D721Med (cell line): ENCODE measurements around the gene LPP.
"Not testable (repeated sequence)": the region's sequence is repeated elsewhere in the genome, so short reads cannot be mapped to it uniquely, and the experiment has no call there.

Source experiments
- DNase-seq: peaks from one replicate; pipeline ENCODE4 v3.0.0; 2011; ENCODE audit warnings: low spot score; ENCODE audit not compliant: insufficient read length
- FAIRE-seq: peaks from 2 replicates; lab custom pipeline; 2011; peaks lifted over from hg19 to GRCh38; lab: Jason Lieb, UNC
- TF ChIP-seq, protein P1 (sequence below): IDR thresholded peaks from 2 replicates; pipeline ENCODE4 v1.5.1; 2012; ENCODE audit warnings: mild to moderate bottlenecking, control low read depth; ENCODE audit not compliant: insufficient read depth; ENCODE audit errors: missing control alignments

LPP gene

DNA sequence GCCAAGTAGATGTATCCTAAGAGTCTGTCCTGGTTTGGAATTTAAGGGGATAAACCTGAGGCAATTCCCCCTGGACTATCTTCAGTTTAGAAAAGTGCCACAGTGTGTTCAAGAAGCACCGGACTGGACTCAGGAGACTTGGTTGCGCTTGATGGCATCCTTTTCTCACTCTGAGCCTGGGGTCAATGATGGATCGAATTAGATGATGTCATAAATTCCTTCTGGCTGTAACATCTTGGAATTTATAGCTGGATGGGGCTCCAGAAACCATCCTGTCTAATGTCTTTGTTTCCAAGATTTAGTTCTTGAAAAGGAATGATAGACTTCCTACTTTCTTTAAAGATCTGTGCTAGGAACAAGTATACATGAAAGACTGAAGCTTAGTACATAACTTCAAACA, 280.6 kb downstream of the LPP start:
- TF ChIP-seq, protein P1, sequence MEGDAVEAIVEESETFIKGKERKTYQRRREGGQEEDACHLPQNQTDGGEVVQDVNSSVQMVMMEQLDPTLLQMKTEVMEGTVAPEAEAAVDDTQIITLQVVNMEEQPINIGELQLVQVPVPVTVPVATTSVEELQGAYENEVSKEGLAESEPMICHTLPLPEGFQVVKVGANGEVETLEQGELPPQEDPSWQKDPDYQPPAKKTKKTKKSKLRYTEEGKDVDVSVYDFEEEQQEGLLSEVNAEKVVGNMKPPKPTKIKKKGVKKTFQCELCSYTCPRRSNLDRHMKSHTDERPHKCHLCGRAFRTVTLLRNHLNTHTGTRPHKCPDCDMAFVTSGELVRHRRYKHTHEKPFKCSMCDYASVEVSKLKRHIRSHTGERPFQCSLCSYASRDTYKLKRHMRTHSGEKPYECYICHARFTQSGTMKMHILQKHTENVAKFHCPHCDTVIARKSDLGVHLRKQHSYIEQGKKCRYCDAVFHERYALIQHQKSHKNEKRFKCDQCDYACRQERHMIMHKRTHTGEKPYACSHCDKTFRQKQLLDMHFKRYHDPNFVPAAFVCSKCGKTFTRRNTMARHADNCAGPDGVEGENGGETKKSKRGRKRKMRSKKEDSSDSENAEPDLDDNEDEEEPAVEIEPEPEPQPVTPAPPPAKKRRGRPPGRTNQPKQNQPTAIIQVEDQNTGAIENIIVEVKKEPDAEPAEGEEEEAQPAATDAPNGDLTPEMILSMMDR, result no peak
- FAIRE-seq (no peak), DNase-seq (no peak)

- TF ChIP-seq, protein P1, result no peak
- no peak for FAIRE-seq
Measured at GRCh38 chr3:188435266-188435665, 281.3 kb downstream of the LPP start.

DNA sequence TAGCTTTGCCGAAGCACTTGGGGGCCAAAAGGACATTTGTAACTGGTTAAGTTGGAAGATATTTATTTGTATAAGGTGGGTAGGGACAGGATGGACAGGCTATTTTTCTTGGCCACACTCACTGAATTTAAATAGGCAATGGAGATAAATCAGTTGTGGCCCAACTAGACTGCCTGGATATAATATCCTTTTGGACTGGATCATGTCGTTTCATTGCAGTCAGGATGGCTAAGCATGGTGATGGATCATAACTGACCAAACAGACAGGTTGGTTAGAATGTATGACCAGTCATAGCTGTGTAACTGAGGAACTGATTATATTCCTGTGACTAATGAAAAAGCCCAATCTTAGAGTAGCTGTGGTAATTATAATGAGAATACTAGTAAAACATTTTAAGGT, 284.0 kb downstream of the LPP start:
- FAIRE-seq (no peak), DNase-seq (no peak)
- TF ChIP-seq, protein P1, result no peak

More at GRCh38 chr3:188435266-188435665, 281.3 kb downstream of the LPP start:
- no peak for DNase-seq

- FAIRE-seq, result no peak
- TF ChIP-seq, protein P1, result no peak
Measured at GRCh38 chr3:188439080-188439479, 285.1 kb downstream of the LPP start.

GRCh38 chr3:188440340-188440972, 286.5 kb downstream of the LPP start:
- TF ChIP-seq, protein P1, result no peak
- DNase-seq, result no peak
- no peak for FAIRE-seq

More at GRCh38 chr3:188439080-188439479, 285.1 kb downstream of the LPP start:
- DNase-seq, result no peak

DNA sequence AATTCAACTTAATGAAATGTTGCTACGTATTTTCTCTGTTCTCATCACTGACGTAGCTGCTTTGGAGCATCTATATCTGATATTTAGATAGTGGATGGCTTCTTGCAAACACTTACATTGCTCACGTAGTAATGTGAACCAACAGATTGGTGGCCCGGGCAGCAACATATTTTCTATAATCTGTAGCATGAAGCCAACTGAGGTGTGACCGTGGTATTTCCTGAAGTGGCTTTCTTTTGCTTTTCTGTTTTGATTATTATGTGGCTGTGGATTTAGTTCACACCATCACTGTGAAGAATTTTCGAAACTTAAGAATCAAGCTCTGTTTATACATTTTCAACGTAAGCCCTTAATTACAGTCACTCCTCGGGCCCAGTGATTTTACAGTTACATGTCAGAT, 288.5 kb downstream of the LPP start:
- DNase-seq (no peak), FAIRE-seq (no peak)
- TF ChIP-seq, protein P1, result no peak

- DNase-seq, FAIRE-seq: not testable (repeated sequence)
Measured at GRCh38 chr3:188445175-188445574, 291.2 kb downstream of the LPP start.

- DNase-seq (no peak), FAIRE-seq (no peak)
- TF ChIP-seq, protein P1, result no peak
Measured at GRCh38 chr3:188446014-188446413, 292.1 kb downstream of the LPP start.
